CD4-positive, alpha-beta T cell treated with Interleukin-6 at 100 ng/mL for 8 hours (primary cell): ENCODE measurements around the gene CACNA1S.
A peak's percentile ranks its signal among the peaks of the same experiment; 100 is the strongest.

ENCODE experiments used
- DNase-seq: peaks from one replicate; pipeline ENCODE4 v3.0.0-alpha.2; 2020; ENCODE audit warnings: mixed read lengths, low spot score

Gene CACNA1S

GRCh38 chr1:201026234-201026633 is 86.0 kb downstream of the CACNA1S start:
- no peak for DNase-seq

- no peak for DNase-seq
Measured at GRCh38 chr1:201025571-201026002, 86.6 kb downstream of the CACNA1S start.

- DNase-seq, result no peak
Measured at GRCh38 chr1:201024625-201024998, 87.6 kb downstream of the CACNA1S start.

- no peak for DNase-seq
Measured at GRCh38 chr1:201023920-201024624, 88.2 kb downstream of the CACNA1S start.

- DNase-seq, result peak; percentile 89
Measured at GRCh38 chr1:201023517-201023902, 88.7 kb downstream of the CACNA1S start, which contains the start of gene KIF21B. KIF21B (minus strand) TSS chr1:201023714; CDS start chr1:201023383, 331 bp downstream.

- DNase-seq, result peak; percentile 42
Measured at GRCh38 chr1:201022820-201023516, 89.3 kb downstream of the CACNA1S start.

GRCh38 chr1:201022493-201022819 is 89.8 kb downstream of the CACNA1S start:
- no peak for DNase-seq

- DNase-seq, result no peak
Measured at GRCh38 chr1:201021630-201022492, 90.4 kb downstream of the CACNA1S start.

- DNase-seq, result peak; percentile 28
Measured at GRCh38 chr1:201020721-201021629, 91.3 kb downstream of the CACNA1S start.

GRCh38 chr1:201020040-201020591 is 92.1 kb downstream of the CACNA1S start:
- peak; percentile 37 for DNase-seq

- DNase-seq, result peak; percentile 92
Measured at GRCh38 chr1:201019321-201019977, 92.8 kb downstream of the CACNA1S start.

- no peak for DNase-seq
Measured at GRCh38 chr1:201017828-201018163, 94.4 kb downstream of the CACNA1S start.

GRCh38 chr1:201016943-201017827 is 95.0 kb downstream of the CACNA1S start:
- DNase-seq, result no peak

GRCh38 chr1:201016211-201016651 is 96.0 kb downstream of the CACNA1S start:
- no peak for DNase-seq

- no peak for DNase-seq
Measured at GRCh38 chr1:201015551-201016091, 96.6 kb downstream of the CACNA1S start.

GRCh38 chr1:201014816-201015200 is 97.4 kb downstream of the CACNA1S start:
- no peak for DNase-seq

GRCh38 chr1:201013991-201014815 is 98.0 kb downstream of the CACNA1S start:
- no peak for DNase-seq

GRCh38 chr1:201013031-201013485 is 99.2 kb downstream of the CACNA1S start:
- no peak for DNase-seq
